NB4 (cell line): Measurements from ENCODE around the gene PCYT1A.
"Not testable (repeated sequence)": the region's sequence is repeated elsewhere in the genome, so short reads cannot be mapped to it uniquely, and the experiment has no call there.

Experiments used
- POLR2A ChIP-seq: IDR thresholded peaks from 2 replicates; pipeline ENCODE4 v1.6.1; 2011; ENCODE audit warnings: mild to moderate bottlenecking; ENCODE audit not compliant: insufficient read length; ENCODE audit errors: extremely low read depth
- TF ChIP-seq, protein P1 (sequence below): IDR thresholded peaks from one replicate; pipeline ENCODE4 v1.5.1; 2012; ENCODE audit warnings: low read depth, low read length

DNA sequence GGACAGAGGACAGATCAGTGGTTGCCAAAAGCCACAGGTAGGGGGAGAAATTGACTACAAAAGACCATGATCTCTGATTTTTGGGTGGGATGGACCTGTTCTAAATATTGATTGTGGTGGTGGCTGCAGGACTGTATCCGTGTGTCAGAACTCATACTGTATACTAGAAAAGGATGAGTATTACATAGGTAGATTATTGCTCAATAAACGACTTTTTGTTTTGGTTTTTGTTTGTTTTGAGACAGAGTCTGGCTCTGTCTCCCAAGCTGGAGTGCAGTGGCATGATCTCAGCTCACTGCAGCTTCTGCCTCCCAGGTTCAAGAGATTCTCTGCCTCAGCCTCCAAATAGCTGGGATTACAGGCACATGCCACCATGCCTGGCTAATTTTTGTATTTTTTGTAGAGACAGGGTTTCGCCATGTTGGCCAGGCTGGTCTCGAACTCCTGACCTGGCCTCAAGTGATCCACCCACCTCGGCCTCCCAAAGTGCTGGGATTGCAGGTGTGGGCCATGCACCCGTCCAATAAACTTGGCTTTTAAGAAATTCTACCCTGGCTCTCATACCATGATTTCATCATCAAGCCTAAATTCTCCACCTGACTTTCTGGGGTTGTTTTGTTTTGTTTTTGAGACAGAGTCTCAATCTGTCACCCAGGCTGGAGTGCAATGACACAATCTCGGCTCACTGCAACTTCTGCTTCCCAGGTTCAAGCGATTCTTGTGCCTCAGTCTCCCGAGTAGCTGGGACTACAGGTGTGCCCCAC, 81.9 kb downstream of the PCYT1A start:
- TF ChIP-seq POLR2A: not testable (repeated sequence)
- TF ChIP-seq, protein P1, sequence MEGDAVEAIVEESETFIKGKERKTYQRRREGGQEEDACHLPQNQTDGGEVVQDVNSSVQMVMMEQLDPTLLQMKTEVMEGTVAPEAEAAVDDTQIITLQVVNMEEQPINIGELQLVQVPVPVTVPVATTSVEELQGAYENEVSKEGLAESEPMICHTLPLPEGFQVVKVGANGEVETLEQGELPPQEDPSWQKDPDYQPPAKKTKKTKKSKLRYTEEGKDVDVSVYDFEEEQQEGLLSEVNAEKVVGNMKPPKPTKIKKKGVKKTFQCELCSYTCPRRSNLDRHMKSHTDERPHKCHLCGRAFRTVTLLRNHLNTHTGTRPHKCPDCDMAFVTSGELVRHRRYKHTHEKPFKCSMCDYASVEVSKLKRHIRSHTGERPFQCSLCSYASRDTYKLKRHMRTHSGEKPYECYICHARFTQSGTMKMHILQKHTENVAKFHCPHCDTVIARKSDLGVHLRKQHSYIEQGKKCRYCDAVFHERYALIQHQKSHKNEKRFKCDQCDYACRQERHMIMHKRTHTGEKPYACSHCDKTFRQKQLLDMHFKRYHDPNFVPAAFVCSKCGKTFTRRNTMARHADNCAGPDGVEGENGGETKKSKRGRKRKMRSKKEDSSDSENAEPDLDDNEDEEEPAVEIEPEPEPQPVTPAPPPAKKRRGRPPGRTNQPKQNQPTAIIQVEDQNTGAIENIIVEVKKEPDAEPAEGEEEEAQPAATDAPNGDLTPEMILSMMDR: not testable (repeated sequence)
